Common myeloid progenitor, CD34-positive (primary cell): ENCODE measurements around the gene PLK3.
A peak's percentile ranks its signal among the peaks of the same experiment; 100 is the strongest.

ENCODE experiments used
- CTCF ChIA-PET: fragments of 350-600 bp; sonication (Branson Sonifier 250); formaldehyde crosslinking; loops from one replicate; lab custom pipeline; 2021; ENCODE audit warnings: antibody characterized with exemption; lab: Charles Lee
- POLR2A ChIA-PET: fragments of 350-600 bp; sonication (Branson Sonifier 250); formaldehyde crosslinking; loops from one replicate; lab custom pipeline; 2021; ENCODE audit warnings: antibody characterized with exemption; lab: Charles Lee
- DNase-seq, 3 donors: peaks; one replicate each; pipeline versions ENCODE4 v3.0.0 to v3.0.0-alpha.2; 2013
- H3K27ac ChIP-seq, 2 experiments: 1 replicate in 1 of 2; 2 replicates in 1 of 2; pipeline ENCODE4 v1.7.0; 2013; ENCODE audit warnings: inconsistent platforms in 2 of 2, low read length in 2 of 2, mild to moderate bottlenecking in 2 of 2, low read depth in 1 of 2, moderate library complexity in 1 of 2; ENCODE audit not compliant: severe bottlenecking in 2 of 2, insufficient read depth in 1 of 2, poor library complexity in 1 of 2
- H3K27me3 ChIP-seq, 5 experiments: replicated peaks in 2 of 5; 1 replicate in 3 of 5; 2 replicates in 2 of 5; pipeline versions ENCODE4 v1.6.1 to v1.7.0; 2013; ENCODE audit warnings: low read length in 4 of 5, mild to moderate bottlenecking in 2 of 5, moderate library complexity in 2 of 5, inconsistent platforms in 1 of 5; ENCODE audit not compliant: insufficient read depth in 5 of 5, control insufficient read depth in 4 of 5
- H3K36me3 ChIP-seq, 4 experiments: 1 replicate in 2 of 4; 2 replicates in 2 of 4; pipeline versions ENCODE4 v1.6.1 to v1.7.0; 2013; ENCODE audit warnings: low read length in 3 of 4, control low read depth in 1 of 4, mild to moderate bottlenecking in 1 of 4; ENCODE audit not compliant: control insufficient read depth in 4 of 4, insufficient read depth in 4 of 4
- H3K4me1 ChIP-seq, 4 experiments: 1 replicate in 3 of 4; 2 replicates in 1 of 4; pipeline versions ENCODE4 v1.6.1 to v1.7.1; 2013; ENCODE audit warnings: low read length in 3 of 4, mild to moderate bottlenecking in 3 of 4, control low read depth in 1 of 4, inconsistent platforms in 1 of 4, moderate library complexity in 1 of 4; ENCODE audit not compliant: control insufficient read depth in 4 of 4, insufficient read depth in 4 of 4; ENCODE audit errors: control extremely low read depth in 1 of 4
- H3K4me3 ChIP-seq, 7 experiments: 1 replicate in 4 of 7; 2 replicates in 3 of 7; pipeline versions ENCODE4 v1.5.1 to v1.7.0; 2013; ENCODE audit warnings: mild to moderate bottlenecking in 7 of 7, low read length in 6 of 7, moderate library complexity in 6 of 7, inconsistent platforms in 2 of 7, low read depth in 2 of 7, control low read depth in 1 of 7; ENCODE audit not compliant: insufficient read depth in 4 of 7, control insufficient read depth in 1 of 7; ENCODE audit errors: extremely low read depth in 1 of 7
- H3K9me3 ChIP-seq, 5 experiments: 1 replicate in 4 of 5; 2 replicates in 1 of 5; pipeline versions ENCODE4 v1.6.1 to v1.7.1; 2013; ENCODE audit warnings: low read length in 4 of 5, mild to moderate bottlenecking in 2 of 5, inconsistent platforms in 1 of 5, low read depth in 1 of 5, moderate library complexity in 1 of 5; ENCODE audit not compliant: control insufficient read depth in 4 of 5, insufficient read depth in 2 of 5; ENCODE audit errors: control extremely low read depth in 1 of 5
- WGBS: methylation state at CpG from one replicate; pipeline ENCODE4 v1.1.5; 2013; ENCODE audit not compliant: insufficient coverage; 5-methylcytosine and 5-hydroxymethylcytosine counted together

Gene PLK3

GRCh38 chr1:44839576-44839975 lies 39.4 kb downstream of the PLK3 start:
- POLR2A ChIA-PET: no interaction called here
- WGBS: 98% methylated on average over 4 of the region's 4 CpGs
- Histone ChIP-seq H3K27me3 (no peaks in the 10 kb centered on the region), H3K27ac (no peak overlapping the region), H3K9me3 (no peaks in the 10 kb centered on the region), H3K4me3 (no peak overlapping the region), H3K4me1 (peaks cover 0 to 26% (median 24%) of the 10 kb centered on the region in 4 experiments), H3K36me3 (no peaks in the 10 kb centered on the region)
- no peak for DNase-seq
- CTCF ChIA-PET: no interaction called here

- Histone ChIP-seq H3K27ac (no peak overlapping the region), H3K27me3 (no peaks in the 10 kb centered on the region), H3K4me3 (peak overlapping the region; percentile 22 to 78 (median 66)), H3K36me3 (no peaks in the 10 kb centered on the region), H3K4me1 (peaks cover 0 to 10% (median 8%) of the 10 kb centered on the region in 4 experiments), H3K9me3 (no peaks in the 10 kb centered on the region)
- CTCF ChIA-PET: interaction anchor here (0.8 to 1.9 kb wide), 5 partner anchors 8 to 55 kb away, joined by 3 to 5 read pairs (median 4); partner anchors contain the start of genes BEST4 and PLK3
- no peak for DNase-seq
- POLR2A ChIA-PET: interaction anchor here (0.5 to 0.8 kb wide), 4 partner anchors 23 to 1263 kb away, joined by 3 read pairs; no protein-coding TSS in a partner anchor
- WGBS: 87% methylated on average over 13 of the region's 16 CpGs
Measured at GRCh38 chr1:44842486-44842861, 42.3 kb downstream of the PLK3 start.

- H3K9me3 ChIP-seq: no peaks in the 10 kb centered on the region
- H3K4me3 ChIP-seq: peak within 1 kb of the TSS; percentile 22 to 78 (median 66)
- peaks cover 0 to 10% (median 8%) of the 10 kb centered on the region in 4 experiments for H3K4me1 ChIP-seq
- DNase-seq: peak; percentile 67 to 85 (median 82)
- H3K36me3 ChIP-seq: no peaks in the 10 kb centered on the region
- 1% methylated on average over 58 of the region's 72 CpGs for WGBS
- ChIA-PET POLR2A (interaction anchor here (0.5 to 0.8 kb wide), 4 partner anchors 23 to 1262 kb away, joined by 3 read pairs; no protein-coding TSS in a partner anchor), CTCF (interaction anchor here (0.8 to 1.9 kb wide), 5 partner anchors 9 to 55 kb away, joined by 3 to 5 read pairs (median 4); partner anchors contain the start of genes BEST4 and PLK3)
- H3K27ac ChIP-seq: no peak within 1 kb of the TSS
- H3K27me3 ChIP-seq: no peaks in the 10 kb centered on the region
Measured at GRCh38 chr1:44842862-44843655, 42.9 kb downstream of the PLK3 start, which contains the start of gene PTCH2. Gene PTCH2 (minus strand): TSS chr1:44843253. CDS start chr1:44842932, 321 bp downstream.

- CTCF ChIA-PET: interaction anchor here (1.1 kb wide), 1 partner anchor 32 kb away, joined by 4 read pairs; no protein-coding TSS in a partner anchor
- H3K9me3 ChIP-seq: no peaks in the 10 kb centered on the region
- no peak overlapping the region for H3K27ac ChIP-seq
- POLR2A ChIA-PET: no interaction called here
- DNase-seq: no peak
- H3K4me3 ChIP-seq: no peak overlapping the region
- no peaks in the 10 kb centered on the region for H3K27me3 ChIP-seq
- H3K4me1 ChIP-seq: peaks cover 0 to 10% (median 8%) of the 10 kb centered on the region in 4 experiments
- WGBS: 100% methylated on average over 1 of the region's 1 CpG
- H3K36me3 ChIP-seq: peaks cover 0 to 11% (median 7%) of the 10 kb centered on the region in 4 experiments
Measured at GRCh38 chr1:44846985-44847384, 46.8 kb downstream of the PLK3 start.

GRCh38 chr1:44847845-44848244 lies 47.7 kb downstream of the PLK3 start:
- Histone ChIP-seq H3K4me3 (no peak overlapping the region), H3K27ac (no peak overlapping the region), H3K4me1 (peaks cover 0 to 5% (median 2%) of the 10 kb centered on the region in 4 experiments), H3K36me3 (peaks cover 0 to 12% (median 8%) of the 10 kb centered on the region in 4 experiments), H3K27me3 (no peaks in the 10 kb centered on the region), H3K9me3 (no peaks in the 10 kb centered on the region)
- ChIA-PET CTCF (interaction anchor here (1.1 to 2.3 kb wide), 3 partner anchors 11 to 15 kb away, joined by 3 to 10 read pairs (median 3); no protein-coding TSS in a partner anchor), POLR2A (no interaction called here)
- DNase-seq: no peak
- WGBS: 100% methylated on average over 1 of the region's 1 CpG

- 97% methylated on average over 6 of the region's 7 CpGs for WGBS
- Histone ChIP-seq H3K27me3 (no peaks in the 10 kb centered on the region), H3K9me3 (no peaks in the 10 kb centered on the region), H3K36me3 (peaks cover 2 to 13% (median 8%) of the 10 kb centered on the region in 4 experiments), H3K27ac (no peak overlapping the region), H3K4me1 (no peaks in the 10 kb centered on the region), H3K4me3 (no peak overlapping the region)
- ChIA-PET CTCF (interaction anchor here (1.1 to 2.3 kb wide), 4 partner anchors 8 to 16 kb away, joined by 3 to 10 read pairs (median 3); no protein-coding TSS in a partner anchor), POLR2A (no interaction called here)
- DNase-seq: no peak
Measured at GRCh38 chr1:44848456-44849181, 48.4 kb downstream of the PLK3 start.
